ENCODE results near the gene ZFPM1. TPM values are rescaled to one million over a fixed set of nuclear protein-coding genes. Genes with fewer than 3 reads are reported as not detected.
A peak's percentile ranks its signal among the peaks of the same experiment; 100 is the strongest.

Gene ZFPM1
- total and polyA plus RNA-seq, 10 donors, result 2.3 to 25.3 (median 8.9) TPM

- Histone ChIP-seq H3K36me3 (no peaks in the 10 kb centered on the region), H3K4me3 (peak overlapping the region; percentile 40 to 78 (median 54)), H3K4me1 (peaks cover 7 to 56% (median 34%) of the 10 kb centered on the region in 6 donors), H3K27me3 (replicated peaks in 1 of 7) (peaks cover 0 to 29% (median 0%) of the 10 kb centered on the region in 7 donors), H3K9me3 (no peaks in the 10 kb centered on the region), H3K27ac (peak overlapping the region in 3 of 8 donors; percentile 73 to 82 (median 75))
- 69 to 85% (median 77%) methylated on average over 30 to 48 of the region's 48 CpGs for WGBS, 5 donors
- no peak for DNase-seq
- TF ChIP-seq POLR2A (IDR thresholded peaks at IDR 0.05), result no peak
- no peak for TF ChIP-seq CTCF (IDR thresholded peaks at IDR 0.05 in 8 of 11, conservative IDR thresholded peaks at IDR 0.05 in 3 of 11)
- TF ChIP-seq POLR2AphosphoS5 (IDR thresholded peaks at IDR 0.05), result no peak
- intact Hi-C loops (cut with DNase I; ENCODE audit: low total_unique reads), result loop anchor here (10.0 kb wide), 1 partner anchor 235 kb away; no protein-coding TSS in a partner anchor
Measured at GRCh38 chr16:88429387-88430184, 23.5 kb upstream of the ZFPM1 start.

- intact Hi-C loops (cut with DNase I; ENCODE audit: low total_unique reads), result loop anchor here (10.0 kb wide), 1 partner anchor 235 kb away; no protein-coding TSS in a partner anchor
Measured at GRCh38 chr16:88430185-88430523, 22.9 kb upstream of the ZFPM1 start.

GRCh38 chr16:88430524-88431446 is 22.3 kb upstream of the ZFPM1 start:
- peak; percentile 89 for DNase-seq
- no peak for TF ChIP-seq CTCF (IDR thresholded peaks at IDR 0.05 in 8 of 11, conservative IDR thresholded peaks at IDR 0.05 in 3 of 11)
- TF ChIP-seq POLR2AphosphoS5 (IDR thresholded peaks at IDR 0.05), result peak; percentile 70 to 78 (median 76)
- peaks cover 7 to 67% (median 37%) of the 10 kb centered on the region in 6 donors for H3K4me1 ChIP-seq
- intact Hi-C loops (cut with DNase I; ENCODE audit: low total_unique reads), result loop anchor here (10.0 kb wide), 1 partner anchor 236 kb away; no protein-coding TSS in a partner anchor
- peak overlapping the region; percentile 40 to 78 (median 54) for H3K4me3 ChIP-seq
- H3K27ac ChIP-seq, result peak overlapping the region in 7 of 8 donors; percentile 60 to 82 (median 66)
- peaks cover 0 to 29% (median 0%) of the 10 kb centered on the region in 7 donors for H3K27me3 ChIP-seq (replicated peaks in 1 of 7)
- 13 to 31% (median 16%) methylated on average over 41 to 80 of the region's 80 CpGs for WGBS, 5 donors
- no peaks in the 10 kb centered on the region for H3K36me3 ChIP-seq
- no peaks in the 10 kb centered on the region for H3K9me3 ChIP-seq

More at GRCh38 chr16:88430185-88430523, 22.9 kb upstream of the ZFPM1 start:
- peak overlapping the region; percentile 40 to 78 (median 54) for H3K4me3 ChIP-seq
- TF ChIP-seq POLR2AphosphoS5 (IDR thresholded peaks at IDR 0.05) (no peak), POLR2A (IDR thresholded peaks at IDR 0.05) (no peak), CTCF (IDR thresholded peaks at IDR 0.05 in 8 of 11, conservative IDR thresholded peaks at IDR 0.05 in 3 of 11) (no peak)
- H3K4me1 ChIP-seq, result peaks cover 7 to 61% (median 37%) of the 10 kb centered on the region in 6 donors
- no peaks in the 10 kb centered on the region for H3K9me3 ChIP-seq
- H3K27ac ChIP-seq, result peak overlapping the region in 6 of 8 donors; percentile 60 to 82 (median 70)
- H3K36me3 ChIP-seq, result no peaks in the 10 kb centered on the region
- DNase-seq, result no peak
- H3K27me3 ChIP-seq (replicated peaks in 1 of 7), result peaks cover 0 to 29% (median 0%) of the 10 kb centered on the region in 7 donors
- WGBS, 5 donors, result 0 to 2% (median 1%) methylated on average over 15 to 36 of the region's 36 CpGs; no CpG with 5 or more reads in 1 of the 5 donors
